GM19324 (cell line): ENCODE measurements around the gene TCFL5.

Experiments
- ATAC-seq: cut with Tn5 transposase; IDR thresholded peaks from one replicate; pipeline ENCODE4 v1.9.1; 2021; ENCODE audit warnings: mild to moderate bottlenecking, moderate library complexity; ENCODE audit not compliant: unreplicated experiment, low FRiP score

TCFL5 gene

GRCh38 chr20:62861726-62862336 lies at the start of gene TCFL5:
TSS of gene TCFL5 (minus strand) at chr20:62861822. CDS start at chr20:62861670, 152 bp downstream.
- ATAC-seq, result peak; percentile 69

- ATAC-seq, result no peak
These were observed 49.3 kb upstream of the TCFL5 start for GRCh38 chr20:62910777-62911497.

GRCh38 chr20:62910217-62910766 lies 48.7 kb upstream of the TCFL5 start:
- ATAC-seq, result no peak

- no peak for ATAC-seq
These were observed 47.6 kb upstream of the TCFL5 start for GRCh38 chr20:62908971-62909791.

- no peak for ATAC-seq
These were observed 46.0 kb upstream of the TCFL5 start for GRCh38 chr20:62907384-62908317.

GRCh38 chr20:62906647-62907375 lies 45.2 kb upstream of the TCFL5 start:
- no peak for ATAC-seq

- ATAC-seq, result no peak
These were observed 44.6 kb upstream of the TCFL5 start for GRCh38 chr20:62906209-62906608.

GRCh38 chr20:62905536-62906117 lies 44.0 kb upstream of the TCFL5 start:
- ATAC-seq, result no peak

- ATAC-seq, result no peak
These were observed 41.4 kb upstream of the TCFL5 start for GRCh38 chr20:62902926-62903615.

- no peak for ATAC-seq
These were observed 40.3 kb upstream of the TCFL5 start for GRCh38 chr20:62901891-62902290.

- ATAC-seq, result no peak
These were observed 39.3 kb upstream of the TCFL5 start for GRCh38 chr20:62900692-62901584.

- peak; percentile 72 for ATAC-seq
These were observed 38.5 kb upstream of the TCFL5 start for GRCh38 chr20:62900052-62900691.

GRCh38 chr20:62899633-62900051 lies 38.0 kb upstream of the TCFL5 start:
- ATAC-seq, result no peak

- no peak for ATAC-seq
These were observed 37.5 kb upstream of the TCFL5 start for GRCh38 chr20:62898970-62899632.

- no peak for ATAC-seq
These were observed 36.7 kb upstream of the TCFL5 start for GRCh38 chr20:62898093-62898964.
